ENCODE data around the gene POU4F3.

DNA sequence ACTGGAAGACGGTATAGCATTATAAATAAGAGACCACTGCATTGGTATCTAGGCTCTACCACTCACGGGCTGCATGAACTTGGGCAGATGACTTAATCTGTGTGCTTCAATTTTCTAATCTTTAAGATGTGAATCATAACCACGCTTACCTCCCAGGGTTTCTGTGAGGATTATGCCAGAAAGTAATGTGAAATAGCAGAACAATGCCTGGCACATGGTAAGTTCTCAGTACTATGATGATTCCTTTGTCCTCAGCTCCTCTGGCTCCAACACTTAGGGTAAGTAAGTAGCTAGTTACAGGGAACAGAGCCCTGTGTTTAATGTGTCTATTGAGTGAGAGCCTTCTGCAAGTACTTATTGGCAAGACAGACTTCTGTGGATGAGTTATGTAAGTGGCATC, 31.1 kb downstream of the POU4F3 start:
- TF ChIP-seq POLR2A (IDR thresholded peaks at IDR 0.05) (no peak), EP300 (IDR thresholded peaks at IDR 0.05) (no peak), POLR2AphosphoS5 (IDR thresholded peaks at IDR 0.05) (no peak)
- TF ChIP-seq, protein P1, sequence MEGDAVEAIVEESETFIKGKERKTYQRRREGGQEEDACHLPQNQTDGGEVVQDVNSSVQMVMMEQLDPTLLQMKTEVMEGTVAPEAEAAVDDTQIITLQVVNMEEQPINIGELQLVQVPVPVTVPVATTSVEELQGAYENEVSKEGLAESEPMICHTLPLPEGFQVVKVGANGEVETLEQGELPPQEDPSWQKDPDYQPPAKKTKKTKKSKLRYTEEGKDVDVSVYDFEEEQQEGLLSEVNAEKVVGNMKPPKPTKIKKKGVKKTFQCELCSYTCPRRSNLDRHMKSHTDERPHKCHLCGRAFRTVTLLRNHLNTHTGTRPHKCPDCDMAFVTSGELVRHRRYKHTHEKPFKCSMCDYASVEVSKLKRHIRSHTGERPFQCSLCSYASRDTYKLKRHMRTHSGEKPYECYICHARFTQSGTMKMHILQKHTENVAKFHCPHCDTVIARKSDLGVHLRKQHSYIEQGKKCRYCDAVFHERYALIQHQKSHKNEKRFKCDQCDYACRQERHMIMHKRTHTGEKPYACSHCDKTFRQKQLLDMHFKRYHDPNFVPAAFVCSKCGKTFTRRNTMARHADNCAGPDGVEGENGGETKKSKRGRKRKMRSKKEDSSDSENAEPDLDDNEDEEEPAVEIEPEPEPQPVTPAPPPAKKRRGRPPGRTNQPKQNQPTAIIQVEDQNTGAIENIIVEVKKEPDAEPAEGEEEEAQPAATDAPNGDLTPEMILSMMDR (IDR thresholded peaks at IDR 0.05): no peak
